ENCODE data around the gene TMEM273. TPM values are rescaled to one million over a fixed set of nuclear protein-coding genes. Genes with fewer than 3 reads are reported as not detected.

Gene TMEM273
- total and polyA plus RNA-seq, 4 donors = 12.0 to 41.8 (median 17.5) TPM

- Histone ChIP-seq H3K27ac (ENCODE audit: low read depth in 1 of 2, low read length in 1 of 2) (no peak overlapping the region), H3K4me1 (ENCODE audit: control insufficient read depth in 5 of 5, insufficient read depth in 5 of 5, low read length in 5 of 5) (peaks cover 0 to 56% (median 5%) of the 10 kb centered on the region in 5 donors), H3K36me3 (ENCODE audit: control insufficient read depth in 4 of 4, insufficient read depth in 4 of 4, low read length in 4 of 4) (no peaks in the 10 kb centered on the region), H3K4me3 (no peak overlapping the region), H3K9me3 (ENCODE audit: control insufficient read depth in 4 of 4, insufficient read depth in 3 of 4, low read length in 3 of 4) (no peaks in the 10 kb centered on the region), H3K9ac (ENCODE audit: insufficient read depth in 1 of 2, low read length in 2 of 2) (peak overlapping the region in 1 of 2 donors; percentile 14), H3K27me3 (ENCODE audit: control insufficient read depth in 3 of 3, insufficient read depth in 3 of 3, low read length in 2 of 3) (no peaks in the 10 kb centered on the region)
- DNase-seq = peak; percentile 53 to 96 (median 92)
- no peak for TF ChIP-seq CTCF (IDR thresholded peaks at IDR 0.05; ENCODE audit: control extremely low read depth, extremely low read depth)
- WGBS, 2 donors = 45 to 50% methylated on average over 9 of the region's 9 CpGs
- no peak for ATAC-seq (ENCODE audit: insufficient read depth, low FRiP score)
These were observed 52.4 kb downstream of the TMEM273 start for GRCh38 chr10:49135575-49136313.

GRCh38 chr10:49134327-49134726 lies 53.9 kb downstream of the TMEM273 start:
- no peaks in the 10 kb centered on the region for H3K27me3 ChIP-seq (ENCODE audit: control insufficient read depth in 3 of 3, insufficient read depth in 3 of 3, low read length in 2 of 3)
- no peaks in the 10 kb centered on the region for H3K36me3 ChIP-seq (ENCODE audit: control insufficient read depth in 4 of 4, insufficient read depth in 4 of 4, low read length in 4 of 4)
- peaks cover 0 to 42% (median 2%) of the 10 kb centered on the region in 5 donors for H3K4me1 ChIP-seq (ENCODE audit: control insufficient read depth in 5 of 5, insufficient read depth in 5 of 5, low read length in 5 of 5)
- no peak for DNase-seq
- no peak overlapping the region for H3K9ac ChIP-seq (ENCODE audit: insufficient read depth in 1 of 2, low read length in 2 of 2)
- H3K27ac ChIP-seq (ENCODE audit: low read depth in 1 of 2, low read length in 1 of 2) = no peak overlapping the region
- H3K4me3 ChIP-seq = no peak overlapping the region
- ATAC-seq (ENCODE audit: insufficient read depth, low FRiP score) = no peak
- no peaks in the 10 kb centered on the region for H3K9me3 ChIP-seq (ENCODE audit: control insufficient read depth in 4 of 4, insufficient read depth in 3 of 4, low read length in 3 of 4)
- no peak for TF ChIP-seq CTCF (IDR thresholded peaks at IDR 0.05; ENCODE audit: control extremely low read depth, extremely low read depth)
- WGBS, 2 donors = 45 to 54% methylated on average over 3 of the region's 3 CpGs

GRCh38 chr10:49133706-49134248 lies 54.4 kb downstream of the TMEM273 start, which contains the start of gene FAM170B:
Gene FAM170B, minus strand, starts transcription at chr10:49134021. Its CDS starts 103 bp downstream, at chr10:49133918.
- WGBS, 2 donors = 78 to 91% methylated on average over 5 of the region's 5 CpGs
- no peaks in the 10 kb centered on the region for H3K36me3 ChIP-seq (ENCODE audit: control insufficient read depth in 4 of 4, insufficient read depth in 4 of 4, low read length in 4 of 4)
- no peak within 1 kb of the TSS for H3K27ac ChIP-seq (ENCODE audit: low read depth in 1 of 2, low read length in 1 of 2)
- DNase-seq = no peak
- H3K27me3 ChIP-seq (ENCODE audit: control insufficient read depth in 3 of 3, insufficient read depth in 3 of 3, low read length in 2 of 3) = no peaks in the 10 kb centered on the region
- H3K4me3 ChIP-seq = no peak within 1 kb of the TSS
- peak within 1 kb of the TSS in 1 of 2 donors; percentile 26 for H3K9ac ChIP-seq (ENCODE audit: insufficient read depth in 1 of 2, low read length in 2 of 2)
- peaks cover 0 to 36% (median 2%) of the 10 kb centered on the region in 5 donors for H3K4me1 ChIP-seq (ENCODE audit: control insufficient read depth in 5 of 5, insufficient read depth in 5 of 5, low read length in 5 of 5)
- no peak for ATAC-seq (ENCODE audit: insufficient read depth, low FRiP score)
- TF ChIP-seq CTCF (IDR thresholded peaks at IDR 0.05; ENCODE audit: control extremely low read depth, extremely low read depth) = no peak
- no peaks in the 10 kb centered on the region for H3K9me3 ChIP-seq (ENCODE audit: control insufficient read depth in 4 of 4, insufficient read depth in 3 of 4, low read length in 3 of 4)
